ENCODE measurements around the gene NXPH3. TPM values are rescaled to one million over a fixed set of nuclear protein-coding genes. Genes with fewer than 3 reads are reported as not detected.

NXPH3 gene
- total RNA-seq, 5 donors from 2014 or later (not counting 1 experiment from before 2014, with no cell fraction given) = not detected

Other genes starting within 250 kb of the NXPH3 start
- gene ZNF652, start 213.6 kb upstream of the NXPH3 start, total RNA-seq = 10 to 100 TPM; 51.0 to 61.0 (median 57.1) TPM
- 10 to 100 TPM; 49.4 to 84.6 (median 74.7) TPM for gene PHB1, start 161.0 kb upstream of the NXPH3 start, total RNA-seq
- under 1 TPM; 0.20 to 0.40 (median 0.29) TPM for gene NGFR, start 80.6 kb upstream of the NXPH3 start, total RNA-seq
- 10 to 100 TPM; 67.1 to 80.4 (median 71.5) TPM for gene SPOP, start 102.2 kb downstream of the NXPH3 start, total RNA-seq
- gene SLC35B1, start 132.1 kb downstream of the NXPH3 start, total RNA-seq = 10 to 100 TPM; 40.5 to 57.1 (median 42.8) TPM
- 100 to 1,000 TPM in 2 of 5 donors, 10 to 100 TPM in 3; 71.9 to 105 (median 99.1) TPM for gene FAM117A, start 188.3 kb downstream of the NXPH3 start, total RNA-seq
- 100 to 1,000 TPM in 2 of 5 donors, 10 to 100 TPM in 3; 96.8 to 197 (median 99.7) TPM for gene KAT7, start 212.8 kb downstream of the NXPH3 start, total RNA-seq